Lower leg skin (tissue), 3 donors: ENCODE measurements around the gene WDCP.

Experiments used
- POLR2A ChIP-seq, 2 donors: fragments of 450-650 bp; IDR thresholded peaks; one replicate each; pipeline ENCODE4 v1.6.1; 2016 to 2017; ENCODE audit warnings: antibody characterized with exemption in 2 of 2, mild to moderate bottlenecking in 1 of 2, moderate library complexity in 1 of 2
- TF ChIP-seq, protein P1 (sequence below), 3 donors: fragments of 450-650 bp; IDR thresholded peaks; one replicate each; pipeline ENCODE4 v1.5.1; 2016; ENCODE audit warnings: antibody characterized with exemption in 3 of 3, mild to moderate bottlenecking in 3 of 3, moderate library complexity in 2 of 3

- TF ChIP-seq, protein P1, sequence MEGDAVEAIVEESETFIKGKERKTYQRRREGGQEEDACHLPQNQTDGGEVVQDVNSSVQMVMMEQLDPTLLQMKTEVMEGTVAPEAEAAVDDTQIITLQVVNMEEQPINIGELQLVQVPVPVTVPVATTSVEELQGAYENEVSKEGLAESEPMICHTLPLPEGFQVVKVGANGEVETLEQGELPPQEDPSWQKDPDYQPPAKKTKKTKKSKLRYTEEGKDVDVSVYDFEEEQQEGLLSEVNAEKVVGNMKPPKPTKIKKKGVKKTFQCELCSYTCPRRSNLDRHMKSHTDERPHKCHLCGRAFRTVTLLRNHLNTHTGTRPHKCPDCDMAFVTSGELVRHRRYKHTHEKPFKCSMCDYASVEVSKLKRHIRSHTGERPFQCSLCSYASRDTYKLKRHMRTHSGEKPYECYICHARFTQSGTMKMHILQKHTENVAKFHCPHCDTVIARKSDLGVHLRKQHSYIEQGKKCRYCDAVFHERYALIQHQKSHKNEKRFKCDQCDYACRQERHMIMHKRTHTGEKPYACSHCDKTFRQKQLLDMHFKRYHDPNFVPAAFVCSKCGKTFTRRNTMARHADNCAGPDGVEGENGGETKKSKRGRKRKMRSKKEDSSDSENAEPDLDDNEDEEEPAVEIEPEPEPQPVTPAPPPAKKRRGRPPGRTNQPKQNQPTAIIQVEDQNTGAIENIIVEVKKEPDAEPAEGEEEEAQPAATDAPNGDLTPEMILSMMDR (IDR thresholded peaks at IDR 0.05): no peak
- no peak for TF ChIP-seq POLR2A (IDR thresholded peaks at IDR 0.05)
Measured at GRCh38 chr2:24015562-24016375, 31.4 kb downstream of the WDCP start.
